ENCODE results near the gene RIPK1.
"Not testable (repeated sequence)": the region's sequence is repeated elsewhere in the genome, so short reads cannot be mapped to it uniquely, and the experiment has no call there.

RIPK1 gene

DNA sequence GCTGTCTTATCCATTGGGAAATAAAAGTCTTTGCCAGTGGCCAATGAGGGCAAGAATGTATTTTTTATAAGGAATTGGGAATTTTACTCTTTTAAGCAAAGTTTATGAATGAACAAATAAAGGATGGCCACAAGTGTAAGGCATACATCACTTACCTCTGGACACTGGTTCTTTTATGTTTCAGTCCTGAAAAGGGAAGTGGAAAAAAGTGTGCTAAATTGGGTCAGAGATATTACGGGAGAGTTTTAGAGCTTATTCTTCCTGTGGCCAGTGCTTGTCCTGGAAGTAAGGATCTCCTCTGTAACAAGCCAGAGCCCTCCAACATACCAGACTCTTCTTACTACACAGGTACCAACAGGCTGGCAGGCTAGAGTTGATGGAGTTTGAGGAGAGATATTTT, 22.5 kb upstream of the RIPK1 start:
- no peak for DNase-seq (ENCODE audit: low read depth)

DNA sequence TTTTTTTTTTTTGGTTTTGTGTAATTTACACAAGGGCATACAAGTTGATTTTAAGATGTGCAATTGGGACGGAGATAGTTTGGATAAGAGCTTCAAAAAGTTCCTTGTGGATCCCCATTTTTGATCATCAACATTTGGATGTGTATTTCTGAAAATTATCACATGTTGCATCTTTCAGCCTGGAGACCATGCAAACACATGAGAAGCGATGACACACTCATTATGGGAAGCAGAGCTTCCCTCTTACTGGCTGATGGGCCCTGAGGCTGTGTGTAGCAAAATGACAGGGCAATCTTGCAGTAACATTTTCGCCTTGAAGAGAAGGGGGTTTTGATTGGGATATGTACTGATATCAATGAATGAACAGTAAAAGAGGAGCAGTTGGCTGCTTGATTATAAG, 22.0 kb upstream of the RIPK1 start:
- no peak for DNase-seq (ENCODE audit: low read depth)

DNA sequence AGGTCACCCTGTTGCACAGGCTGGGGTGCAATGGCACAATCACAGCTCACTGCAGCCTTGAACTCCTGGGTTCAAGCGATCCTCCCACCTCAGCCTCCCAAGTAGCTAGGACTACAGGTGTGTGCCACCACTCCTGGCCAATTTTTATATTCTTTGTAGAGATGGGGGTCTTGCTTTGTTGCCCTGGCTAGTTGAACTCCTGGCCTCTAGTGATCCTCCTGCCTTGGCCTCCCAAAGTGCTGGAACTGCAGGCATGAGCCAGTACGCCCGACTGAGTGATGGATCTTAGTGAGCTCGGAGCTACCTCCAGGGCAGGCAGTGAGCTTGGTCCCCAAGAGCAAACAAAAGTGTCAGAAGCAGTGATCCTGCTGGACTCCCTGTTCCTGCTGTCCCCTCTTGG, 20.3 kb upstream of the RIPK1 start:
- not testable (repeated sequence) for DNase-seq (ENCODE audit: low read depth)

DNA sequence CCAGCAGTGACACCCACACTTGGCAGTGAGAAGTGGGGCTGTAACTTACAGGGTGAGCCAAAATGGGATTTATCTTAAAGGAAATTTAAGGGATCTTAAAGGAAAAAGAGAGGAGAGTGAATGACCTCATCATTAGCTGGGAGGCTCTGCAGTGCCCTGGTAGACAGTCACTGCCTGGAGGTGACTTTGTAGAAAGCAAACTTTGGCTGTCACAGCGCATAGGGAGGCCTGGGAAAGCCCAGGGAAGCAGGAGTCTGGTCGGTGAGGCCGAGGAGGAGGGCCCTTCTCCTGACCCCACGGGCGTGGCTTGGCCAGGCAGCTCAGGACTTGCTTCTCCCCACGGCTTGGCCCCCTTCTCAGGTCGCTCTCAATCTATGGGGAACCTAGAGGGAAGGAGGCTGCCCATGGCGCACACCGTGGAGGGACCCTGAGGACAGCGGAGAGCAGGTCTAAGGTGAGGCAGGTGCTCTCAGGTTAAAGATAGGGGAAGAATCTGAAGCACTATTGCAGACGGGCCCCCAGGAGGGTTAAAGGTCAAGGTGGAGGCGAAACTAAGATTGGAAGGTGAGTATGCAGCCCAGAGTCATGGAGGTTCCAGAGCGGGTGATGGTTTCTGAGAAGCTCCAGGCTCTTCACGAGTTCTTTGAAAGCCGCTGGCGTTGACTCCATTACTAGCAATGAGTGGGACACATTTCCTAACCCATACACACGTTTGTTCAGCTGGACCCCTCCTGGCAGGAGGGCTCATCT, 15.6 kb upstream of the RIPK1 start:
- no peak for DNase-seq (ENCODE audit: low read depth)

DNA sequence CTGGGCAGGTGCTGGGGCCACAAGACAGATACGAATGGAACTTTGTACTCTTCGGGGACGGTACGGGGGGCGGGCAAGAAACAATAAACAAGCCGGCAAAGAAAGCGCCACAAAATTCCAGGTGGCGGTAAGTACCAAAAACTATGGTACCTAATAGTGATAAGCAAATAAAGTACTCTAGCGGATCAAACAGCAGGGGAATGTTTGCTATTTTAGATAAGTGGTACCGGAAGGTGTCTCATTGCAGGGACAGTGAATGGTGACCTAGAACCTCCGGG, 15.1 kb upstream of the RIPK1 start:
- no peak for DNase-seq (ENCODE audit: low read depth)

DNA sequence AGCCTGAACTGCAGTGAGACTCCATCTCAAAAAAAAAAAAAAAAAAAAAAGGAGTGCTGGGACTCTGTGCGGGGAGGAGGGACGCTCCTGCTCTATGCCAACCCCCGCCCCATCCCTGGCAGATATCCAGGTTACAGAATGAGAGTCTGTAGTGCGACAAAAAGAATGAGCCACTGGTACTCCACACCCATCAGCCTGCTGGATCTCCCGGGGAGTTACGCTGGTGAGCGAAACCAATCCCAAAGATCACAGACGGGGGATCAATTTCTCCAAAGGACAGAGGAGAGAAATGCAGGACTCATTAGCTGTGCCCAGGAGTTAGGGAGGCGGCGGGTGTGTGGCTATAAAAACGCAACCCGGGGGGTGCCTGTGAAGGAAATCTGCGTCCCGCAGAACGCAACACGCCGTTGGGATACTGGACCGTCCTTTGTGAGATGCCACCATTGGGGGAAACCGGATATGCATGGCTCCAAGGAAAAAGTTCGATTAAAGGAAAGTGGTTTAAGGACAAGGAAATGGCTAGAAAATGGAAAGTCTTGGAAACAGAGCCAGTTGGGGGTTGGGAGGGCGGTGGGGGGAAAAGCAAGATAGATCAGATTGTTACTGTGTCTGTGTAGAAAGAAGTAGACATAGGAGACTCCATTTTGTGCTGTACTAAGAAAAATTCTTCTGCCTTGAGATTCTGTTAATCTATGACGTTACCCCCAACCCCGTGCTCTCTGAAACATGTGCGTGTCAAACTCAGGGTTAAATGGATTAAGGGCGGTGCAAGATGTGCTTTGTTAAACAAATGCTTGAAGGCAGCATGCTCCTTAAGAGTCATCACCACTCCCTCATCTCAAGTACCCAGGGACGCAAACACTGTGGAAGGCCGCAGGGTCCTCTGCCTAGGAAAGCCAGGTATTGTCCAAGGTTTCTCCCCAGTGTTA, 13.8 kb upstream of the RIPK1 start:
- DNase-seq (ENCODE audit: low read depth), result not testable (repeated sequence)

DNA sequence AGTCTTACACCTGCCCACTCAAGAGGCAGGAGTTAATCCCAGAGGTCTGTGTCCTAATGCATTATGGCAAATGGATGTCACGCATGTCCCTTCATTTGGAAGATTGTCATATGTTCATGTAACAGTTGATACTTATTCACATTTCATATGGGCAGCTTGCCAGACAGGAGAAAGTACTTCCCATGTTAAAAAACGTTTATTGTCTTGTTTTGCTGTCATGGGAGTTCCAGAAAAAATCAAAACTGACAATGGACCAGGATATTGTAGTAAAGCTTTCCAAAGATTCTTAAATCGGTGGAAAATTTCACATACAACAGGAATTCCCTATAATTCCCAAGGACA, 13.2 kb upstream of the RIPK1 start:
- not testable (repeated sequence) for DNase-seq (ENCODE audit: low read depth)

DNA sequence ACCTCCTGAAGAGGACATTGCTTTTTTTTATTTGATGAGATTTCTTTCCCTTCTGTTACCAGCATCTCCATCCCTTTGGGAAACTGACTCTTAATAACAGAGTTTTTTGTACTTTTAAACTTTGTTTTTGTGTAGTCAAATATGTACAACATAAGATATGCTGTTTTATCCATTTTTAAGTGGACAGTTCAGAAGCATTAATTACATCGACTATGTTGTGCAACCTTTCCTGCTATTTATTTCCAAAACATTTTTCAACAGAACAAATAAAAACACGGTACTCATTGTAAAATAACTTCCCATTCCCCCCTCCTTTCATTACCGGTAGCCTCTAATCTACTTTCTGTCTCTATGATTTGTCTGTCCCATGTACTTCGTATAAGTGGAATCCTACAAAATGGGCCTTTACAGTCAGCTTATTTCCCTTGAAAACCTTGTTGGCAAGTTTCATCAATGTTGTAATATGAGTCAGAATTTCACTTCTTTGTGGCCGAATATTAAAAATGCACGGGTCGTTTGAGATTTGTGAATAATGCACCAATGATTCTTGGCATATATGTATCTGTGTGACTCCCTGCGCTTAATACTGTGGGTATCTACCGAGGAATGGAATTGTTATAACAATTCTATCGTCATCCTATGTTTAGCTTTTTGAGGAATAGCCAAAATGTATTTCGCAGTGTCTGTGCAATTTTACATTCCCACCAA, 11.1 kb upstream of the RIPK1 start:
- DNase-seq (ENCODE audit: low read depth), result no peak

DNA sequence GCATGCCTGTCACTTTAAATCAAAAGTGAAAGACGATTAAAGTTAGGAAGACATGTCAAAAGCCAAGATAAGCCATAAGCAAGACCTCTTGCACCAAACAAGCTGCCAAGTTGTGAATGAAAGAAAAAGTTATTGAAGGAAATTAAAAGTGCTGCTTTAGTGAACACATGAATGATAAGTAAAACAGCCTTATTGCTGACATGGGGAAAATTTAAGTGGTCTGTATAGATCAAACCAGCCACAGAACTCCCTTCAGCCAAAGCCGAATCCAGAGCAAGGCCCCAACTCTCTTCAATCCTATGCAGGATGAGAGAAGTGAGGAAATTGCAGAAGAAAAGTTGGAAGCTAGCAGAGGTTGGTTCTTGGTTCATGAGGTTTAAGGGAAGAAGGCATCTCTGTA, 9.3 kb upstream of the RIPK1 start:
- DNase-seq (ENCODE audit: low read depth), result no peak

DNA sequence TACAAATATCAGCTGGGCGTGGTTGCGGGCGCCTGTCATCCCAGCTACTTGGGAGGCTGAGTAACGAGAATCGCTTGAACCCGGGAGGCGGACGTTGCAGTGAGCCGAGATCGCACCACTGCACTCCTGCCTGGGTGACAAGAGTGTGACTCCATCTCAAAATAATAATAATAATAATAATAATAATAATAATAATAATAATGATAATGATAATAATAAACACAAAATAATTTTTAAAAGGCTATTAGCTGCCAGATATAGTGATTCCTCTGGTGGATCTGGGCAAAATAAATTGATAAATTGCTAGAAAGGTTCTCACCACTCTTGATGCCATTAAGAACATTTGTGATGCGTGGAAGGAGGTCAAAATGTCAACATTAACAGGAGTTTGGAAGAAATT, 8.2 kb upstream of the RIPK1 start:
- not testable (repeated sequence) for DNase-seq (ENCODE audit: low read depth)

DNA sequence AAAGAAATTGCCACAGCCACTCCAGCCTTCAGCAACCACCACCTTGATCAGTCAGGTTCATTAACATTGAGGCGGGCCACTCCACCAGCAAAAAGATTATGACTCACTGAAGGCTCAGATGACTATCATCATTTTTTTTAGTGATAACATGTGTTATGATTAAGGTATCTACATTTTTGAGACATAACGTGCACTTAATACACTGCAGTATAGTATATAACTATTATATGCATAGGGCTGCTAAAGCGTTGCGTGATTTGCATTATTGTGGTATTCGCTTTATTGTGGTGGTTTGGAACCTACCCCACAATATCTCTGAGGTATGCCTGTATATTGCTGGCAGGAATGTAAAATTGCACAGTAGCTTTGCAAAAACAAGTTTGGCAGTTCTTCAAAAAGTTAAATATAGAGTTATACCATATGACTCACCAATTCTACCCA, 6.8 kb upstream of the RIPK1 start:
- no peak for DNase-seq (ENCODE audit: low read depth)

DNA sequence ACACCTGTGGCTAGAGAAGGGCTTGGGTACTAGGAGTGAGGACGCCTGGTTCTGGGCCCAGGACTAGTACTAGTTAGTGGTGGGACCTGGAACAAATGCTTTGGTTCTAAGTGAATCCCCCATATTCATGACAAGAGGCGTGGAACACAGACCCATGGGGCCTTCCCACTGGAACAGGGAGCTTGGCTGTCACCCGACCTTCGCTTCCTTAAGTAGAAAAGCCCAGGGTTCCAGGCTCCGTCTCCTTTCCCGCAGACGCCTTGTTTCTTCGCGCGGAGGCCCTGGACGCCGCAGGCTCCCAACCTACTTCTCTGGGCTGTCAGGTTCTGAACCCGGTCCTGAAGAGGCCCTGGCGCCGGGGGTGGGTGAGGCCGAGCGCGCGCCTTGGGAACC, 5.0 kb upstream of the RIPK1 start:
- DNase-seq (ENCODE audit: low read depth), result not testable (repeated sequence)

DNA sequence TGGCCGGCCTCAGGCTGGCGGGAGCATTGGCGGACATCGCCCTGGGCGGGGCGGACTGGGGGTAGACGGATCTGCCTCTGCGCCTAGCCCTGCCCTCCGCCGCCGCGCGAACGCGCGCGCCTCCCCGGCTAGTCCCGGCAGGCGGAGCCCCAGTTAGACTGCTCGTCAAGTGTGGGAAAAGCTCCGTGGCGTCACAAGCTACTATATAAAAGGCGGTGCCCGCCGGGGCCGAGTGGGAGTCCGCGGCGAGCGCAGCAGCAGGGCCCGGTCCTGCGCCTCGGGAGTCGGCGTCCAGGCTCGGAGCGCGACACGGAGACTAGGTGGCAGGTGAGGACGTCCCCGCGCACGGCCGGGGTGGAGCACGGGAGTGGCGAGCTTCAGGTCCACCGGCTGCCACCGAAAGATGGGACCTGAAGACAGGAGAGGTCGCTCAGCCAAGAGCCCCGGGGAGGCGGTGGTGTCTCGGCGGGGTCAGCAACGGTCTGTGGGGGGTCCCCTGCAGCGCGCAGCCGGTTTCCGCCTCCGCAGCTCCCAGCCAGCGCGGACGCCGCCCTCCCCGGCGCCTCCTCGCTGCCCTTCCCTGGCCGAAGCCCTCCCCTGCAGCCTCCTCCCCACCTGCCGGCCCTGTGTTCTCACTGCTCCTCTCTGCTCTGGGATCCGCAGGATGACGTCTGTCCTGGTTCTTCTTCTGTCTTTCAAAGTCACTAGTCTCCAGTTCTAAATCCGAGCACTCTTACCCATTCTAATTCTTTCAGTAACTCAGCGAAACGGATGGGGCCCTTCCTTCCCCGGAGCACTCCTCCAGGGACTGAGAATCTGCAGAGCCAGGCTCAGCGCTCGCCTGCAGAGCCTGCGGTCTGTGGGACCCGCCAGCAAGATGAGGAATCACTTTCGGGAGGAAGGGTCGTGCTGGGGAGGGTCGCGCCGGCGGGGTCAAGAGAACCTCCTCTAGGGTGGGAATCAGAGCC, 4.3 kb upstream of the RIPK1 start:
- DNase-seq (ENCODE audit: low read depth), result peak; percentile 86

DNA sequence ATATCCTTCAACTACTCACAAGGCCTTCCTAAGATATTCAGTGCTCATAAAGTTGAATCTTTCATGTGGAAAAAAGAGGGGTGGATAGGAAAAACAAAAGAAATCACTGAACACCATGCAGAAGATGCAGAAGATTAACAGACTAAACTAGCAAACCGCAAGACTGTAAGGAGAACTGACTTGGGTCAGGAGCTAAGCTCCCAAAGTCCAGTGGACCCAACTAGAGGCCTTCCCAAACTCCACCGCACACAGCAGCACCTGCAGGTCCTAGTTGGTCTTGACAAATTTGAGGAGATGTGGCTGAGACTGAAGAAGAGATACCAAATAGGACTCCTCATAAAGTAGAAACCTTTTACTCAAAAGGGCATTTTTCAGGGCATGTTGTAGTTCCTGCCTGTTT, 3.3 kb downstream of the RIPK1 start:
- no peak for DNase-seq (ENCODE audit: low read depth)

DNA sequence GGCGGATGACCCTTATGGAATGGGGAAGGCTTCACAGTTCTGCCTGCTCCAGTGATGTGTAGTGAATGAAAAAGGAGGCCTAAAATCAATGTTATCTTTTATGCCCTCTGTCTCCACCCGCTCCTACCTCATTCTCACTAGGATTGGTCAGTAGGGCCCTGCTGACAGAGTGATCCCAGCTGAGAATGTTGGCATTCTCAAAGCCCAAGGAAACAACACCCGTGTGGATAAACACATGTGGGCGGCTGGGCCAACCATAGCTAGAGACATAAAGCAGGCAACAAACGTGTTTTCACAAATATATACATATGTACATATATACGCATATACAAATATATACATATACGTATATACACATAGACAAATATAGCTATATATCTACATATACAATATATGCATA, 4.5 kb downstream of the RIPK1 start:
- no peak for DNase-seq (ENCODE audit: low read depth)

DNA sequence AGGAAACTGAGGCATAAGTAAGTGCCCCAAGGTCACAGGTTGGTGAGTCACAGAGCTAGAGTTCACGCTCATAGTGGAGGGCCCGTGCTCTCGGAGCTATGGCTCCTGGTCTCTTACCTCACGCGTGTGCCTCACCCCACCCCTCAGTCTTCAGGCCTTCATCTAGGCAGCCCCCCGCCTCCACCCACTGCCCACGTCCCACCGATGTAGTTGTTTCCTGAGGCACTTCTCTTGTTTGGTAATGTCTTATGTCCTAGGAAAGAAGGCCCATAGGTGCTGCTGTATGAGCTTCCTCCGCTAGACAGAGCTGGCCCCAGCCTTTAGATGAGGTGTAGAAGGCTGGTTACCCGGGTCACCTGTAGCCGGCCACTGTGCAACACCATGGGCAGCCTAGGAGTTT, 5.1 kb downstream of the RIPK1 start:
- no peak for DNase-seq (ENCODE audit: low read depth)

DNA sequence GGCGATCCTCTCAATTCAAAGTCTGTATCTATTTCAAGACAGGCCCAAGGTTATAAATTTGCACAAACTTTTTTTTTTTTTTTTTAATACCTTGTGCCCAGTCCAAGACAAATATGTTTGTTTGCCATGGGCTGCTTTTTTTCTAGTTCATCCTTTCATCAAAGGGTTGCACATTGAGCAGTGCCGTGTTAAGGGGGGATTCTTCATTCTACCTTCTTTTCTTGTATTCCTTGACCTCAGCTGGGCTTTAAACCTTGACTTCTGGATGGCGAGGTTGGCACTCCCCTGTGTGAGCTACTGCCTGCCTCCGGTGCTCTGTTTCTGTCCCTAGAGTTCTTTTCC, 7.4 kb downstream of the RIPK1 start:
- no peak for DNase-seq (ENCODE audit: low read depth)

DNA sequence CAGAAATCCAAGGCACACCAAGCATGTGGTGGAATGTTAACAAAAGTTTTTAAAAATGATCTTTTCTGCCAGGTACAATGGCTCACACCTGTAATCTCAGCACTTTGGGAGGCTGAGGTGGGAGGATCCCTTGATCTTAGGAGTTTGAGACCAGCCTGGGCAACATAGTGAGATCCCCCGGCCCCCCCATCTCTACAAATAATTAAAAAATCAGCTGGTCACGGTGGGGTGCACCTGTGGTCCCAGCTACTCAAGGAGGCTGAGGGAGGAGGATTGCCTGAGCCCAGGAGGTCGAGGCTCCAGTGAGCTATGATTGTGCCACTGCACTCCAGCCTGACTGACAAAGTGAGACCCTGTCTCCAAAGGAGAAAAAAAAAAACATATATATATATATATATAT, 8.0 kb downstream of the RIPK1 start:
- no peak for DNase-seq (ENCODE audit: low read depth)

DNA sequence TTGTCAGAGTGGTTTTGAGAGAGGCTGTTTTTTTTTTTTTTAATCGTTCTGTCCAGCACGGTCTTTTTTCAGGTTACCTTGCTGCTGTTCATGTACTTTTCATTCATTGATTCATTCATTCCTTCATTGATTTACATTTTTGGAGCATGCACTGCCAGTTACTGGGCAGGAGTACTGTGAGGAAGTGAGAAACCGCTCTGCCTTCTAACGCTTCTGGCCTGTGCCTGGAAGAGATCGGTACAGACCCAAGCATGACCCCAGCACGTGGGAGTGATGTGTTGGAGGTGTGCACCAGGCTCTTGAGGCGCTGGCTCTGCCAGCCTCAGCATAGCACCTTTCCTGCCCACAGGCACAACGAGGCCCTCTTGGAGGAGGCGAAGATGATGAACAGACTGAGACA, 9.1 kb downstream of the RIPK1 start:
- no peak for DNase-seq (ENCODE audit: low read depth)

DNA sequence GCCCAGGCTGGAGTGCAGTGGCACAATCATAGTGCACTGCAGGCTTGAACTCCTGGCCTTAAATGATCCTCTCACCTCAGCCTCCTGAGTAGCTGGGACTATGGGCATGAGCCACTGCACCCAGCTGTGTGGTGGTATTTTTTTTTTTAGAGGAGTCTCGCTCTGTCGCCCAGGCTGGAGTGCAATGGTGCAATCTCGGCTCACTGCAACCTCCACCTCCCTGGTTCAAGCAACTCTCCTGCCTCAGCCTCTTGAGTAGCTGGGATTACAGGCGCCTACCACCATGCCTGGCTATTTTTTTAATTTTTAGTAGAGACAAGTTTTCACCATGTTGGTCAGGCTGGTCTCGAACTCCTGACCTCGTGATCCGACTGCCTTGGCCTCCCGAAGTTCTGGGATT, 10.7 kb downstream of the RIPK1 start:
- DNase-seq (ENCODE audit: low read depth), result not testable (repeated sequence)

DNA sequence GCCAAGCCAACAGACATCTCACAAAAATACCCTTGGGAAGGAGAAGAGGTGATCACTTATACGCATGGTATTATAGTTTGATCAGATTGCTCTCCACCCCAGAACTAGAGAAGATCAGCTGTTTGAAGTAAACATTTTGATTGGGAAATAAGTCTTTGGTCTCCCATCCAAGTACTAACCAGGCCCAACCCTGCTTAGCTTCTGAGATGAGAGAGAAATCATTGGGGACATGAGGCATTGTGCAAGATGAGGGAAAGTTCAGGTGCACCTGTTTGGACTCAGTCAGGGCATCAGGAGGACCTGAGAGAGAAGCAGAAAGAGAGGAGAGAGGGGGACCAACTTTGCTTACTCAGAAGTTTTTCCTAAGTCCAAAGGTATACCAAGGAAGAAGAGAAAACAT, 11.4 kb downstream of the RIPK1 start:
- DNase-seq (ENCODE audit: low read depth), result no peak

DNA sequence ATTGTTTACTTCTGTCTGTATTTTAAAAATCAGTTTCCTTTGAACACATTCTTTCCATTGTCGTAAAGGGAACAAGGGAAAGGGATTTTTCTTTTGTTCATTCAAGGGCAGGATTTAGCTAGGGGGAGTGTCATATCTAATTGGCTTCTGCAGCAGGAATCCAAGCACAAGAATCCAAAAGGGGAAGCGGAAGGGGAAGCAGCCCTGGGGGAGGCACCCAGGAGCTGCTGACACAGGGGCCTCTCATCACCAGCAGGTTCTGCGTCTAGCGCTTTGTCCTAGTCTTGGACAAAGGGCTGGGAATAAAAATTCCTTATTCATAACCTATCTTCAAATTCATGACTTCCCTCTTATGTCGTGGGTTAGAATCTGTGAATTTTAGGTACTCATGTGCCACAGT, 13.7 kb downstream of the RIPK1 start:
- no peak for DNase-seq (ENCODE audit: low read depth)

Data from activated T-cell treated with anti-CD3 and anti-CD28 coated beads for 1 hour (primary cell).